ENCODE results near the gene CBLB.

GRCh38 chr3:105662306-105662705, 206.5 kb downstream of the CBLB start:
- no peak for TF ChIP-seq CTCF (IDR thresholded peaks at IDR 0.05)
- no peak for TF ChIP-seq POLR2A (IDR thresholded peaks at IDR 0.05)
